GM18858 (cell line): ENCODE results near the gene CALML3.

Experiments used
- ATAC-seq: cut with Tn5 transposase; IDR thresholded peaks from one replicate; pipeline ENCODE4 v1.9.1; 2021; ENCODE audit not compliant: unreplicated experiment

CALML3 gene

DNA sequence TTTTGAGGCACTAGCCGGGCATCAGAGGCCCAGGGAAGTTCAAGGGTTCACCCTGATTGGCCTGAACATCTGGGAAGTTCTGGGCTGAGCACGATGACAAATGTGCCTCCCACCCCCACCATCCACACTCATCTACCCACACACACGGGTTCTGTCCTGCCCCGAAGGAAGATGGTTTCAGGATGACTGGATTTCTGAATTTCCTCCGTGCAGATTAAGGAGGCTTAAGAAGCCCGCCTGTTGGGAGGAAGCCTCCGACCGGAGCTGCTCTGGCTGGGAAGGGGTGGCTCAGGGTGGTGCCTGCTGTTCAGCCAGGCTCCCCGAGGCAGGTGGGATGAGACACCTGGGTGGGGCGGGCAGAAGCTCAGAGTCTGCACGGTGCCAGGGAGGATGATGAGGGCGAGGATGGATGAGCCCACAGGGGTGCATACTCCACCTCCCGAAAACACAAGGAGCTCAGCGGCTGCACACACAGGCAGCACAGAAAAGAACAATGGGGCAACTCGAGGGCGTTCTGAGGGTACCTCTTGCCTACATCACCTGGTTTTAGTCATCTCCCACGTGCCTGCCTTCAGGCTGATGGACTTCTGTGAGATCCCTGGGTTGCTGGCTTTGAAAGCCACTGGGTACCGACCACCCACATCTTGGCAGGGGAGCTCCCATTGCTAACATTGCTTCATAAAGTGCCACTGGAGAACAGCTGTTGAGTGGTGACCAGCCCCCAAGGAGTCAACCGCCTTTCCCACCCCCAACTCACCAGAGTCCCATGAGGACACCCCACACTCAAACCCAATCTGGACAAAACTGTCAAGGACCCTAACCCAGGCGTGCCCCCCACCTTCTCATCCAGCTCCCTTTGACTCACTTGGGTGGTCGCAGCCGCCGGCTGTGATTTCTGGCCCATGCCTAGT, 41.2 kb downstream of the CALML3 start:
- no peak for ATAC-seq

DNA sequence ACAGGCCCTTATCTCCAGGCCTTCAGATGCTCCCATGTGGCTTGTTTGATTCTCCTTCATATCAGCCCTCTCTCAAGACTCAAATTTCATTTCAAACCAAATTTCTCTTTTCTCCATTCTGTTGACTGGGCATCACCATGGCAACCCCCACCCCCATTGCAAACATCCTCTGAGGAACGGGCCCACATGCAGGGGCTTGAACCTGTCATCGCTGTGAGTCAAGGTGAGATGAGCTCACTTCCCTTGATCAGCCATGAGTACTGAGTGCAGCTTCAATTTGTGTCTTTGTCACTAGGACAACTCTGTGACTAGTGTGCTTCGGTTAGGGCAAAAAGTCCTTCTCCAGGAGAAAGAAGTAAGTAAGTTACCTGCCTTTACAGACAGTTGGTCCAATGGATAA, 41.9 kb downstream of the CALML3 start:
- ATAC-seq: no peak

DNA sequence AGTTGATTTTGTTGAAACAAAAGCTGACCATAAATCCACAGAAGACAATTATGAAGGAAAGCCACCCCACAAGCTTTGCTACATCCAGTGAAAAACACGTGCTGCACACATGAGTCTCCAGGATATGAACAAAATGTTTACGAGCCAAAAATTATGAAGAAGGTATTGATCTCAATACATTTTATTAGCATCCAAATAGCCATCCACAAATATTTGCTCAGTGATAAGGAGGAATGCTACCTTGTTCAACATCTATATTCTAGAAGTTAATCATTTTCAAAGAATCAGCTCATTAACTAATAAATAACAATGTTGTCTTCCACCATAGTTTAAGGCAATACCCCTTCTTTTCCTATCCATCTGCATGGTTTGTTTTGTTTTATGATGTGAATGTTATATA, 42.7 kb downstream of the CALML3 start:
- ATAC-seq: no peak

DNA sequence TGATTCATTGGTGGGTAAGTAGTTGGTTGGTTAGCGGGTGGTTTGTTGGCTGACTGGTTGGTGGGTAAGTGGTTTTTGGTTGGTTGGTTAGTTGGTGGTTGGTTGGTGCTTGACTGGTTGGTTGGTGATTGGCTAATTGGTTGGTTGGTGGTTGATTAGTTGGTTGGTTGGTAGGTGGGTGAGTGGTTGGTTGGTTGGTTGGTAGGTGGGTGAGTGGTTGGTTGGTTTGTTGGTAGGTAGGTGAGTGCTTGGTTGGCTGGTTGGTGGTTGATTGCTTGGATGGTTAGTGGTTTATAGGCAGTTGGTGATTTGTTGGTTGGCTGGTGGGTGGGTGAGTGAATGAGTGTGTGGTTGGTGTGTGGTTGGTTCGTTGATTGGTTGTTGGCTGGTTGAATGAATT, 44.2 kb downstream of the CALML3 start:
- no peak for ATAC-seq

DNA sequence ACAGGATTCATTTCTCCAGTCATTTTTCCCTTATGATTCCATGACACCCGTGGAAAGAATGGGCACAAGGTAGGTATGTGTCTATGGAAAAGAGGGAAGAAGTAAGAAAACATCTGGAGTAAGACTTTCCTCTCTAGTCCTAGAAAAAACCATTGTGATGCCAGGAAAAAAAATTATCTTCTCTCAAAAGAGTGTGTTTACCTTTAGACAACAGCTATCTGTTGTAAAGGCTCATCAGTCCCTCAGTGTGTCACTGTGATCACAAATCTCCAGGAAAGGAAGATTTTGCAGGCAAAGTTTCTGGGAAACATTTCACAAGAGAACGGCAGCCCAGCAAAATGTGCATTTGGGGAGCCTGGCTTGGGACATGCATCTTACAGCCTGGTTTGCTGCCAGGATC, 44.8 kb downstream of the CALML3 start:
- no peak for ATAC-seq

DNA sequence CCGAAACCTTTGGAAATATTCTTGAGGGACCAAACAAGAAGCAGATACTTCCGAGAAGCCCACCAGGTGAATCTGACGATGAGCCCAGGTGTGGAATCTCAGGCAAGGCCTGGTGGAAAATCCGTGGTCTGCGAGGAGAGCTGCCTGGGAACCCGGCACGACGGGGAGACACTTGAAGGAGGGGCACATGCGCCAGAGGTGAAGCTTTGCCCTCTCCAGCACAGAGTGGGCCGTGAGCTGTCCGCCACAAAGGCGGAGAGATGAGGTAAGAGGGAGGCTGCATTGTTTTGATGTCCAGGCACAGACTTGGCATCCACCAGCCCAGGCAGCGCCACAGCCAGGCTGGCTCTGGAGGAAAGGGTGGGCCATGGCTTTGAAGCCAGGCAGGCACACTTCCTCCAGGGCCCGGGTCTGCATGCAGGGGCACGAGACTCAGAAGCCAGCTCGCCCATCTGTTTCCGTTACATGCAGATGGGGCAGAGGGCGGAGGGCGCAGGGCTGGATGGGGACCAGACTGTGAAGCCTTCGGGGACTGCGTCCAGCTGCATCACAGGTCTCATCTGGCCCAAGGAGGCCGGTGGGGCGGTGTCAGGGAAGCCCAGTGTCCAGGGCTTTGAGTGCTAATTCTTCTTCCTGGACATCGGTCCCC, 45.4 kb downstream of the CALML3 start:
- ATAC-seq: no peak

DNA sequence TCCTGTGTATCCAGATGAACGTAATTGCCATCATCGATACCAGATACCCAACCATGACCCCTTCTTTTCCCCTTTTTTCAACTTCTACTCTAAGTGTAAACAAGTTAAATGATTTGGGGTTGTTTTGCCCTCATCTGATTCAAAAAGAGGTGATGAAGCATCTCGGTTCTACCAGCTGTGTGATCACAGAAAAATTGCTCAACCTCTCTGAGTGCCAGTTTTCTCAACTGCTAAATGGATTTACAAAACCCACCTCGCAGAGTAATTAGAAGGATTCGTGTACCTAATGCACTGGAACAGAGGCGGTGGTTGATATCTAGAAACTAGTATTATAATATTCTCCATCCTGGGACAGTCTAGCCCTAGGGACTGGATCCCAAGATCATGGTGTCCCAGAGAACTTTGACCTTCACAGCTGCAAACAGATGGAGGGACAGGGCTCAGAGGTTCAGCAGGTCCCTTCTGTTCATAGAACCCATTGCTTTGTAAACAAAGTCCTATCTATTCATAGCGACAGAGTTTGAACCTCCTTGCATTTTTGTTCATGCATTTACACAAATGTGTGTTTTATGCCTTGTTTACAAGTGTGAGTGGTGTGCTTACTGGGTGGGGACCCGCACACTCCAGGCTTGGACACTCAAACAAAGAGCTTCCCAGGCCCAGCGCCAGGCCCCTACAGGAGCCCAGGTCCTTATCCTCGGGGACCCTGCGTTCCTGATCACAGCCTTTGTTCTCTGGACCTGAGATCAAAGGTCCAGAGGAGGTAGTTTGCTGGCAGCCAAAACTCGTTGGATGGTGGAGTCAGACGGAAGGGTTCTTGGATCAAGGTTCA, 46.4 kb downstream of the CALML3 start:
- ATAC-seq: no peak

DNA sequence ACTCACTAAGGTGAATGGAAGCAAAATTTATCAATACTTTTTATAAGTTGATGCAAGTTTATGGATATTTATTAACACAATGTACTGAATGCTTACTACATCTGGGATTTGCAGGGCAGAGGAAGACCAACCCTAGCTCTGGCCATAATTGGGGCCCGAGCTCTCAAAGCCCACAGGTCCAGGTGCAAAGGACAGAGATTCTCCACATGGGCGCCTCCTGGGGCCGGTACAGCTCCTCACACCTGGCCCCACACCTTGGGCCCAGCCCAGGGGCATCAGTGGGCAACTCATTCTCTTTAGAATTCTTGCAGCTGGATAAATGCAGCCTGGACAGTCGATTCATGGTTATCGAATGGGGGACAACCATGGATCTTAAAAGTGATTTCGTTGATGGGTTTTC, 47.1 kb downstream of the CALML3 start:
- ATAC-seq: no peak

DNA sequence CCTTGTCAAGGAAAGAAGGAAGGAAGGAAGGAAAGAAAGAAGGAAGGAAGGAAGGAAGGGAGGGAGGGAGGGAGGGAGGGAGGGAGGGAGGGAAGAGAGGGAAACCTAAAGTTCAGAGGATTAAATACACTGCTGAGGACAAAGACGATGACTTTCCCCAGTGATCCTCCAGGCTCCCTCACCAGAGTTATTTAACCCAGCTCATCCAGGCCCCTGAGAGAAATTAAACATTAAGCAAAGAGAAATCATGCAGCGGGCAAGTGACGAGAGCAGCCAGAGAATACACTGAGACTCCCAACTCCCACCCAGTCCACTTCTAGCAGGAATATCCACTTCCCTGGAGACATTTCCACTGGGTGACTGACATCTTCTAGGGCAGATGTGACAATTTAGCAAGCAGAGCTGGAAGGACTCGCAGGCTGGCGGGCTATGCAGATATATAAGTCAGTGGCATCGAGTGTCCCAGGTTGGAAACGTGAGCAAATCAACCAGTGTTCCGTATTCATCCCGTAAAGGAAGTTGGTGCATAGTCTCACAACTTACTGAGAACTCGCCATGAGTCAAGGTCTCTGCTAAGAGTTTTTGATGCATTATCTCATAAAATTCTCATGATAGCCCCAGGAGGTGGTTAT, 48.7 kb downstream of the CALML3 start:
- no peak for ATAC-seq

DNA sequence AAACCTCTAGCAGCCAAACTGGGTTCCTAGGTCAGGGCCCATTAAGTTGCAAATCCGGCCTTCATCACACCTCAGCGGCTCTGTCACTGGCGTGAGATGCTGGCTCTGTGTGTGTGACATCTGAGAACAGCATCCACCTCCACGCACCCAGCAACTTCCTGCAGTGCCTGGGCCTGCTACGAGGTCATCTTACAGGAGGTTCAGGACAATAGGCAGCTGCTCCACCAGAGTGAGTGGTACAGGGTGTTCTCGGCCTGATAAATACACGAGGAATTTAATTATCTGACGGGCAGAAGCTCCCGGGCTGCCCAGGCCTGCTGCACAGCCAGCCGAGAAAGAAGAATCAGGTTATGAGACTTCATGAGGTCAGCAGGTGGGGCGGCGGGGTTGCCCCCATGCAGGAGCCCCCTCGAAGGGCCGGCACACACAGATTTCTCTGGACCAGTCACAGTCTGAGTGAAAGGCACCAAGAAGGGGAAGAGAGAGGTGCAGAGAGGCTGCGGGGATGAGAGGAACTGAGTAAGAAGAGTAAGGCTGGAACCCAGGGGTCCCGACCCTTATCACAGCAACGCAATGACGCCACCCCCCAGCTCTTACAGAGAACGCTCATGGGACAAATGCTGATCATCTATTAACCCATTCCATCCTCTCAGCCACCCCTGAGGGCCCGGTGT, 49.3 kb downstream of the CALML3 start:
- ATAC-seq: no peak

DNA sequence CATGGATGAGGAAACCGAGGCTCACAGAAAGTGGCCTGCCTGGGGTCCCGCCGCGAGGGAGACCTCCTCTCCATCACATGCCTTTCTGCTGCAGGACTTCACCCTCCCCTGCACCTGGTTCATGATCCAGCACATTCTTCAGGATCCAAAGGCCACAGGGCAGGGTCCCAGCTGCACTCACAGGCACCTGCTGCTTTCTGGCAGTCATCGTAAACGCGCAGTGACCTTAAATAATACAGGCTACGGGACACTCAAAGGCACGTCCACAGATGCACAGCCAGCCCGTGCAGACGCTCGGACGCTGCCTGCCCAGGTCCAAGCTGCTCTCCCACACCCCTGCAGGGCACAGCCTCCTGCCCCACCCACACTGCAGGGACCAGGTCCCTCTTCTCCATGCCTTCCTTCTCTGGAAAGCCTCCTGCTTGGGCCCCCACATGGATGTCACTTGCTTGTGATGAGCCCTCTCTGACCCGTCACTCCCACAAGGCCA, 49.9 kb downstream of the CALML3 start:
- ATAC-seq: no peak

DNA sequence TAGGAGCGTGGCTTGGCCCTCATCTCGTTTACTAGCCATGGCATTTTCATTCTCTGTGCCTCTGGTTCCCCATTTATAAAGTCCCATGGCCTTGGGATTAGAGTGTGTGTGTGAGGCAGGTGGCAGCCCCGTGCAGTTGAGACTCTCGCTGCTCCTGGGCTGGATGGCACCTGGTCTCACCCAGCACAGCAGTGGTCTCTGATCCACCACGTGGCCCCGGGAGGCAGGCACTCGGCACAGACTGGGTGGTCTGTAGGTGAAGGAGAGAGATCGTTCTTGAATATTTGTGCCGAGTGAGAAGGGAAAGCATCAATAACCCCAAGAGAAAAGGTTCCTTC, 50.4 kb downstream of the CALML3 start:
- no peak for ATAC-seq

DNA sequence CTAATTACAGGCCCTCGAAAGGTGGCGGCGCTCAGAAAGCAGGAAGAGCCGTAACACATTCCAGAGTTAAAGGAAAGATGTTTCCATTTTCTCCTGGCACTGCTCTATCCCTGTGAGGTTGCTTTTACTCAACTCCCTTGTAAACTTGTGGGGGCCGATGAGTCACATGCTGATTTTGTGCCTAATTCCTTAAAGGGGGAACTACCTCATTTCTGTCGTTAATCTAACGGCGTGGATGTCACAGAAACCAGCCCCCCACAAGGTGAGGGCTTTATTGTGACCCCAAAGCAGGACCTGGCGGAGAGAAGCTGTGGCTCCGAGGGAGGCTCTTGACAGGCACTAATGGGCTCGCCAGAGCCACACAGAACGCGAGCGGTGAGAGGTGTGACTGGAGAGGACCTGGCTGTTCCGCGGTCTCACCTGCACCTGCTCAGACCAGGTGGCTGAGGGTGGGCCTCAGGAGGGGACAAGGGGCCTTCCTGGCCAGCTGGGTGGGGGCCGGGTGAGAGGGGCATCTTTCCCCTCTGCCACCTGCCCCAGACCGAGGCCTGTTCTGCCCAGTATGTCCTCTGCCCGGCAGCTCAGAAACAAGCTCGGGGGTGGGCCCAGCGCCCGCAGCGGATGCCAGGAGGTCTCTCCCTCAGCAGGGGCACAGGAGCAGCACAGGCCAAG, 50.9 kb downstream of the CALML3 start:
- no peak for ATAC-seq

DNA sequence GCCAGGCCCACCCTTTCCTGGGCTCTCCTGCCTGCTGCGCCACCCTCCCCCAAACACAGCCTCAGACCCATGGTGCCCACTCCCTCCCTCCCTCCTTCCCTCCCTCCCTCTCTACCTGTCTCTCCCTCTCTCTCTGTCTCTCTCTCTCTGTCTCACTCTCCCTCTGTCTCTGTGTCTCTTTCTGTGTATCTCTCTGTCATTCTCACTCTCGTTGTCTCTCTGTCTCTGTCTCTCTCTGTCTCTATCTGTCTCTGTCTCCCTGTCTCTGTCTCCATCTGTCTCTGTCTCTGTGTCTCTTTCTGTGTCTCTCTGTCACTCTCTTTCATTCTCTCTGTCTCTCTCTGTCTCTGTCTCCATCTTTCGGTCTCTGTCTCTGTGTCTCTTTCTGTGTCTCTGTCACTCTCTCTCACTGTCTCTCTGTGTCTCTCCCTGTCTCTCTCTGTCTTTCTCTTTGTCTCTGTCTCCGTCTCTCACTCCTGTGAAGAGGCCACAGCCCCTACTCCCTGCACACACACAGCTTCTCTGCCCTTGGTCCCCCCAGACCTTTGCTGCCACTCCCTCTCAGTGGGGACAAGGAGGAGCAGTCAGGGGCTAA, 51.5 kb downstream of the CALML3 start:
- no peak for ATAC-seq
